Stimulated activated CD4-positive, alpha-beta T cell treated with anti-CD3 and anti-CD28 coated beads, Interleukin-15, amount 100 ng/mL, for 1 hour (primary cell): ENCODE data around the gene CT47A1.
"Not testable (repeated sequence)": the region's sequence is repeated elsewhere in the genome, so short reads cannot be mapped to it uniquely, and the experiment has no call there.

Experiments used
- DNase-seq, 2 donors: peaks; one replicate each; pipeline ENCODE4 v3.0.0-alpha.2; 2020; ENCODE audit warnings: low read depth in 1 of 2, low spot score in 1 of 2

CT47A1 gene

GRCh38 chrX:120985660-120986059, at the start of gene CT47A1:
TSS of gene CT47A1 (minus strand) at chrX:120985760. CDS start at chrX:120985529, 231 bp downstream.
- DNase-seq, result not testable (repeated sequence)

- no peak for DNase-seq
These were observed 47.0 kb upstream of the CT47A1 start for GRCh38 chrX:121032531-121032930.

GRCh38 chrX:121030083-121030482, 44.5 kb upstream of the CT47A1 start:
- DNase-seq, result no peak

- DNase-seq, result no peak
These were observed 42.9 kb upstream of the CT47A1 start for GRCh38 chrX:121028419-121028818.

- DNase-seq, result no peak
These were observed 29.3 kb upstream of the CT47A1 start for GRCh38 chrX:121014826-121015225.

DNA sequence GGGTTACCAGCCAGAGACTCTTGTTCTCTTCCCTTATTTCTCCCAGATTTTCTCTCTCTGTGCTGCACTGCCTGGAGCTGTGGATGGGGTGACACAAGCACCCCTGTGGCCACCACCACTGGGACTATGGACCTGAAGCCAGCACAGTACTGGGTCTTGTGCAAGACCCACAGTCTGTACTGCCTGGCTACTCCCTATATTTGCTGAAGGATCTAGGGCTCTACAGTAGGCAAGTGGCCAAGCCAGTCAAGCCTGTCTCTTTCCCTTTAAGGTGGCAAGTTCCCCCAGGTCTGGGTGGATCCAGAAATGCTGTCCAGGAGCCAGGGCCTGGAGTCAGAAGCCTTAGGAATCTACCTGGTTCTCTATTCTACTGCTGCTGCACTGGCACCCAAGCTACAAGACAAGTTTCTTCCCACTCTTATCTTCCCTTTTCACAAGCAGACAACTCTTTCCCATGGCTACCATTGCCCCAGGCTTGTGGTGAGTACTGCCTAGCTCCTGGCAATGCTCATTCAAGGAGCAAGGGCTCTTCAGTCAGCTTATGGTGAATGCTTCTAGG, 28.4 kb upstream of the CT47A1 start:
- DNase-seq, result no peak

- DNase-seq, result no peak
These were observed 25.7 kb upstream of the CT47A1 start for GRCh38 chrX:121011254-121011653.

DNA sequence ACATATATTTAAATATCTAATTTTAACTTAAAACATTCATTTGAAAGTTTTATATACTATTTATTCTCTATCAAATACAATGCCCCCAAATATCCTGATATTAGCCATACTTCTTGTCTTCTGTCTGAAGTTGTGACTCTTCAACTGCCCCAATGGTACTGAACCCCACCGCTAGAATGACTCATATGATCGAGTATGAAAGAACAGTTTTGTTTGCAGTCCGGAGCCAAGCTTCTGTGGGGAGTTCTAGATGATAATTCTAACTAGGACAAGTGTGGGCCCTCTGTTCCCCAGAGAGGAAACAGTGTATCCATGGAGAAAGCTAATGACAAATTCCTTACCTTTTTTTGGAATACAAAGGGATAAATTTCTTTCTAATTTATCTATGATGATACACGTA, 24.7 kb upstream of the CT47A1 start:
- no peak for DNase-seq

- DNase-seq, result no peak
These were observed 24.2 kb upstream of the CT47A1 start for GRCh38 chrX:121009764-121010163.

DNA sequence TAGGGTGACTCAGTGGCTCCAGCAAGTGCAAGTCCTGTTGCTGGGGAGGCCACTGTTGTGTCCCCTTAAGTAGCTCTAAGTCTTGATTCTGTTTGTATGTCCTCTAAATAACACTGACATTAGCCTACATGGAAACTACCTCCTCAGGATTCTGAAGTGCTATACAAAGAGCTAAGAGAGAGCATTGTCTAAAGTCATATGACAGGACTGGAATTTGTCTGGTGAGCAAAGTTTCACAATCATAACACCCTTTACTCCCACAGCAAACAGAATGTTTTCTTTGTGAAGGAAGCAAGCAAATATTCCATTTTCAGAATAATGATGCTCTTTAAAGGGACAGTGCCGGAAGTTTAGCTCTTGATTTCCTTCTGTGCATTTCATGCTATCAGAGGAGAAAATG, 23.4 kb upstream of the CT47A1 start:
- DNase-seq, result no peak

- no peak for DNase-seq
These were observed 15.0 kb upstream of the CT47A1 start for GRCh38 chrX:121000589-121000988.

DNA sequence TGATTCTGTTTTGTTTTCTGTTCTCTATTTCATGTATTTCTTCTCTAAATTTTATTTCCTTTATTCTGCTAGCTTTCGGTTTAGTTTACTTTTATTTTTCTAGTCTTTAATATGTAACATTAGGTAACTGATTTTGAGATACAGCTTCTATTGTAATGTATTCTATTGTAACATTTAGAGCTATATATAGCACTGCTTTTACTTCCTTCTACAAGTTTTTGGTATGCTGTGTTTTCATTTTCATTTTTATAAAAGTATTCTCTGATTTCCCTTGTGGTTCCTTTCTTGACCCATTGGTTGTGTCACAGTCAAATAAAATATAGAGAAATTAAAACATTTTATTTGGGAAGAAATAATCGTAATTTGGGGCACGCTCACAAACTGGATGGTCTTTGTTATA, 13.9 kb upstream of the CT47A1 start:
- DNase-seq, result no peak

DNA sequence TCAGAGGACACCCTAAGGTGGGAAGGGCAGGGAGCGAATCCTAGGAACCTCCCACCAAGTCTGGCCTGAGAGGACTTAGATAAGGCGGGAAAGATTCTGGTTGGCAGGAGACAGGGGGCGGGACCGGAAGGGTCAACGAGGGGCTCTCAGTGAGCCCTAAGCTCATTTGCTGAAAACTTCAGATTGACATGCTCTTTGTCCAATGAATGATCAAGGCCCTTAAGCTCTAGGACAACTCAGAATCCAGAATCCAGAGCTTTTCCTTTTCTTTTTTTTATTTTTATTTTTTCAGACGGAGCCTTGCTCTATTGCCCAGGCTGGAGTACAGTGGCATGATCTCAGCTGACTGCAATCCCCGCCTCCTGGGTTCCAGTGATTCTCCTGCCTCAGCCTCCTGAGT, 29.1 kb downstream of the CT47A1 start, which contains the start of gene CT47A7:
Gene CT47A7 (minus strand): TSS at position 101 of the 400 bp plus-strand sequence. CDS start 255 bp downstream, outside the sequence.
- DNase-seq, result not testable (repeated sequence)
